ENCODE data around the gene CXCR6. TPM values are rescaled to one million over a fixed set of nuclear protein-coding genes. Genes with fewer than 3 reads are reported as not detected.

Gene CXCR6
- 1 to 10 TPM in 1 of 4 donors, under 1 TPM in 2, not detected in 1; 0.44 to 1.6 (median 0.72) TPM for total RNA-seq

DNA sequence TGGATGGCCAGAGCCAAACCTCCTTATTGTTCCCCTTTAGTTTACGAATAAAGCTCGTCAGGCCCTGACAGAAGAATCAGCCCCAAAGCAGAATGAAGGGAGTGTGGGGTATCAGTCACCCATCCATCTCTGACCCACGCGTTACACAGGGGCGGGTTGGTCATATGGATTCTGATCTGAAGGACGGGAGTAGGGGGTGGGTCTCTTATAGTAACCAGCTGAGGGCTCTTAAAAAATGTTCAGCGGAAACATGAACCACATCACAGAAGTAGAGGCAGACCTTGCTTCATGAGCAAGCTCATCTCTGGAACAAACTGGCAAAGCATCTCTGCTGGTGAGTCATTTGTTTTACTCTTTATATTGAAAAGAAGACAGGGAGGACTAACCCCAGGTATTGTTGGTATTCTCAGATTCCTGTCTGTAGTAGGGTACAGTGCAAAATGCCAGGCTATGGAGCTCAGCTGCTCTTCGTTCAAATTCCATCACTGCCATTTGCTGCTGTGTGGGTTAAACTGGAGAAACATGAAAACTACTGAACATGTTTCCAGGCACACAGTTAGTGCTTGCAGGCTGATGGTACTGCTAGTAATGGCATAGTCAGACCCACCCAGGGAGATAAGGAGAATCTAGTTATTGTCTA is at the start of gene CXCR6:
TSS of gene CXCR6 (plus strand) at position 258 of the 640 bp plus-strand sequence. CDS start 3,018 bp downstream, outside the sequence.
- intact Hi-C loops (cut with DNase I; ENCODE audit: low total_unique reads): loop anchor here (5.0 kb wide), 1 partner anchor 504 kb away; no protein-coding TSS in a partner anchor
- no peak within 1 kb of the TSS for H3K4me3 ChIP-seq (ENCODE audit: low read depth, poor library complexity, severe bottlenecking)
- 89 to 92% methylated on average over 8 of the region's 8 CpGs for WGBS, 2 donors
- TF ChIP-seq, protein P1, sequence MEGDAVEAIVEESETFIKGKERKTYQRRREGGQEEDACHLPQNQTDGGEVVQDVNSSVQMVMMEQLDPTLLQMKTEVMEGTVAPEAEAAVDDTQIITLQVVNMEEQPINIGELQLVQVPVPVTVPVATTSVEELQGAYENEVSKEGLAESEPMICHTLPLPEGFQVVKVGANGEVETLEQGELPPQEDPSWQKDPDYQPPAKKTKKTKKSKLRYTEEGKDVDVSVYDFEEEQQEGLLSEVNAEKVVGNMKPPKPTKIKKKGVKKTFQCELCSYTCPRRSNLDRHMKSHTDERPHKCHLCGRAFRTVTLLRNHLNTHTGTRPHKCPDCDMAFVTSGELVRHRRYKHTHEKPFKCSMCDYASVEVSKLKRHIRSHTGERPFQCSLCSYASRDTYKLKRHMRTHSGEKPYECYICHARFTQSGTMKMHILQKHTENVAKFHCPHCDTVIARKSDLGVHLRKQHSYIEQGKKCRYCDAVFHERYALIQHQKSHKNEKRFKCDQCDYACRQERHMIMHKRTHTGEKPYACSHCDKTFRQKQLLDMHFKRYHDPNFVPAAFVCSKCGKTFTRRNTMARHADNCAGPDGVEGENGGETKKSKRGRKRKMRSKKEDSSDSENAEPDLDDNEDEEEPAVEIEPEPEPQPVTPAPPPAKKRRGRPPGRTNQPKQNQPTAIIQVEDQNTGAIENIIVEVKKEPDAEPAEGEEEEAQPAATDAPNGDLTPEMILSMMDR (IDR thresholded peaks at IDR 0.05): no peak
- TF ChIP-seq POLR2A (IDR thresholded peaks at IDR 0.05): no peak
- DNase-seq (ENCODE audit: low spot score in 2 of 2): peak in 1 of 2 donors; percentile 53

DNA sequence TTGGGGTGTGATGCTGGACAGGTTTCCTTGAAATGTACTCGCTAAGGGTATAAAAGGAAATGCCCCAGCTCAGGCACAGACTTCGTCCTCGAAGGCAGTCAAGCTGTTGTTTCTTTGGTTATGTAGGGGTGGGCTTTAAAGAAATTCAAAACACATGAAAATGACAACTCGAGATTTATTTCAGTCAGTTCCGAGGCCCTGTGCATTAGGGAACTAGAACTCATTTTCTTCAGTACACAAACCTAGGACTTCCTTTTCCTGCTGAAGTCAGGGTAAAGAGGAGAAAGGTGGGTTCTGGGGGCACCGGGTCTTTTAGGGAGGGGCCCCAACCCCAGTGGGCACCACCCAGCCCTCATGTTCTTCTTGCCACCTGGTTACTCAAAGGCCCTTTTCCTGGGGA is 49.2 kb upstream of the CXCR6 start:
- intact Hi-C loops (cut with DNase I; ENCODE audit: low total_unique reads): no loop called here
- H3K4me3 ChIP-seq (ENCODE audit: low read depth, poor library complexity, severe bottlenecking): no peak overlapping the region
- 67 to 72% methylated on average over 6 of the region's 6 CpGs for WGBS, 2 donors

DNA sequence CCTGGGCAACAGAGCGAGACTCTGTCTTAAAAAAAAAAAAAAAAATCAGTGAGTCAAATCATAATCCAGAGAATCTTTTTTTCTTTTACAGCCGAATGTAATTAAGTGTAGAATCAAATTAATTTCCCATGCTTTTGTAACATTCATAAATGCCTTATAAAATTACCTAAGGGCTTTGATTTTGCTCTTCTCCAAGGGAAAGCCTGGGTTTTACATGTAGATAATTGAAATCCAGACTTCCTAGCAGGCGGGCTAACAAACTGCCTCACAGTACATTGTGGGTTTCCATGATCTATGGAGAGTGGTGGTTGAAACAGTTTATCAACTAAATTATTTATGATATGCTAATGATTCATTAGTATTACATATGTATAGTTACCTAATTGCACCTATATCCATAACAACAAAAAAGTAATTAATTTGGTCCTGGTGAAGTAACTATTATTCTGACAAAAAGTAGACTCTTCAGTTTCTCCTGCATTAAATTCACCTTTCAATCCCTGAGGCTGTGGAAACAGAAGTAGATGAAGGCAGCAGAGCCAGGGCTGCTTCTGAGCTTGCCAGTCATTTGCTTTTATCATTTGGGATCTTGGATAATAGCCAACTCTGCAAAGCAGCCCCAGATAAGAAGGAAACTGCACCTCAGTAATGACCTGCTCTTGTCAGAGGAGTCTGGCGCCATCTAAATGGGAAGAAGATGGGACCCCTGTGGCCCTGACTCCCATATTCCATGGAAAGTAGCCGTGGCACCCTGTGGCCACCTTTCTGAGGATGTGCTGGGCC is 47.4 kb upstream of the CXCR6 start:
- no peak for DNase-seq (ENCODE audit: low spot score in 2 of 2)
- no peak overlapping the region for H3K4me3 ChIP-seq (ENCODE audit: low read depth, poor library complexity, severe bottlenecking)
- no peak for TF ChIP-seq POLR2A (IDR thresholded peaks at IDR 0.05)
- TF ChIP-seq, protein P1 (IDR thresholded peaks at IDR 0.05): no peak
- whole genome bisulfite sequencing, 2 donors: 60 to 73% methylated on average over 5 of the region's 5 CpGs
- intact Hi-C loops (cut with DNase I; ENCODE audit: low total_unique reads): no loop called here

More for the DNA sequence above, 49.2 kb upstream of the CXCR6 start:
- no peak for DNase-seq (ENCODE audit: low spot score in 2 of 2)
- TF ChIP-seq, protein P1 (IDR thresholded peaks at IDR 0.05): no peak
- no peak for TF ChIP-seq POLR2A (IDR thresholded peaks at IDR 0.05)

DNA sequence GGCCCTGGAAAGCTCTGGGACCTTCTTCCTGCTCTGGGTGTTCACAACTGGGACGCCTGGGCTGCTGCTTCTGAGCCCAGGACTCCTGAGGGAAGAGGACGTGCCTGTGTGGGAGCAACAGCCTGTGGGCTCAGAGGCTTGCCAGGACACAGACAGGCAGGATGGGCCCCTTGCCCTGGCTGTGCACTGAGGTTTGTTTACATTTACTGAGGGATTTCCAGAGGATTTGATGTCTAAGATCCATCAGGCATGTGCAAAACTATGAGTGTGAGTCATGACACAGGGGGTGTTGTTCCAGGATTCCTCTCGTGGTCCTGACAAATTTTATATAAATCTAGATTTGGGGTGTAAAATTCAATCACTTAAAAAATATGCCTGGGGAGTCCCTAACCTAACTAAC is 46.3 kb upstream of the CXCR6 start:
- H3K4me3 ChIP-seq (ENCODE audit: low read depth, poor library complexity, severe bottlenecking): no peak overlapping the region
- 37 to 54% methylated on average over 3 of the region's 3 CpGs for WGBS, 2 donors
- intact Hi-C loops (cut with DNase I; ENCODE audit: low total_unique reads): no loop called here
- no peak for DNase-seq (ENCODE audit: low spot score in 2 of 2)
- no peak for TF ChIP-seq POLR2A (IDR thresholded peaks at IDR 0.05)
- TF ChIP-seq, protein P1 (IDR thresholded peaks at IDR 0.05): no peak

DNA sequence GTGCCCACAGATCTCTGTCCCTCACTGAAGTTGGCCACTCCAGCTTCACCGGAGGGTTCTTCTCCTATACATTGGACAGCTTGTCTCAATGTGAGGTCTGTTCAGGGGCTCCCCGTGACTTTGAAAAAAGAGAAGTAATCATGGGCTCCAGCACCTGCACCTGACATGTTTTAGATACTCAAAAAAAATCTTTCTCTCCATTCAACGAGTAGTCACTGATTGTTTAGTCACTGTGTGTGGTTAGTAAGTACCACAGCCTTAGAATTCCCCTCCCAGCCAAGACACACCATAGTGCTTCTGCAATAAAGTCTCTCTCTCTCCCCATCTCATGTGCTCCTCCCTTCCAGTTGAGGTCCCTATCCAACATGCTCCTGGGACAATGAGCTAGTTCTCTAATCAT is 38.3 kb upstream of the CXCR6 start:
- no peak for TF ChIP-seq POLR2A (IDR thresholded peaks at IDR 0.05)
- TF ChIP-seq, protein P1 (IDR thresholded peaks at IDR 0.05): no peak
- 83 to 85% methylated on average over 3 of the region's 3 CpGs for WGBS, 2 donors
- DNase-seq (ENCODE audit: low spot score in 2 of 2): peak in 1 of 2 donors; percentile 40
- no peak overlapping the region for H3K4me3 ChIP-seq (ENCODE audit: low read depth, poor library complexity, severe bottlenecking)
- intact Hi-C loops (cut with DNase I; ENCODE audit: low total_unique reads): no loop called here

Measured in lower leg skin (tissue), 4 donors.